Heart left ventricle (tissue), 13 donors: ENCODE measurements around the gene DDX11.

Source experiments
- POLR2A ChIP-seq, 2 donors: fragments of 450-650 bp; IDR thresholded peaks; one replicate each; pipeline ENCODE4 v1.6.1; 2017; ENCODE audit warnings: antibody characterized with exemption in 2 of 2, mild to moderate bottlenecking in 2 of 2, moderate library complexity in 2 of 2
- TF ChIP-seq, protein P1 (sequence below), 12 donors: fragments of 200-600 bp; sonication (generic) in 4 of 12; IDR thresholded peaks; one replicate each; pipeline versions ENCODE4 v1.5.0 to v1.8.0; 2018 to 2022; ENCODE audit warnings: antibody characterized with exemption in 12 of 12, mild to moderate bottlenecking in 5 of 12
- donor health status: ischemic (EF 13 %, LVEDD 7.1; RV severe dilation, severe dysfunction).
- donor health status: DM: no; HTN: yes; CAD: no.
- donor health status: DM: no; HTN: no; CAD: no.
- donor health status: ischemic (EF 25% LVEDD 6.9; RV normal size, moderate dysfunction).
- donor health status: ischemic (EF 25% LVEDD 5.7; RV mildly dilated, moderate dysfunction).
- donor health status: ischemic (EF 35%, LVEDD 5.7; RV mildly dilated, moderate dysfunction).
- donor health status: nonischemic (EF 11% LVEDD 7.7; RV severe dilation, severe dysfunction).
- donor health status: DM: yes; HTN: yes; CAD: no.
- donor health status: PGD.
- donor health status: ischemic (EF 29% LVEDD 5.4; RV normal size, mild dysfunction).
- donor health status: nonischemic (EF 23%, LVEDD 6.1; RV moderate dilation, normal function).

DNA sequence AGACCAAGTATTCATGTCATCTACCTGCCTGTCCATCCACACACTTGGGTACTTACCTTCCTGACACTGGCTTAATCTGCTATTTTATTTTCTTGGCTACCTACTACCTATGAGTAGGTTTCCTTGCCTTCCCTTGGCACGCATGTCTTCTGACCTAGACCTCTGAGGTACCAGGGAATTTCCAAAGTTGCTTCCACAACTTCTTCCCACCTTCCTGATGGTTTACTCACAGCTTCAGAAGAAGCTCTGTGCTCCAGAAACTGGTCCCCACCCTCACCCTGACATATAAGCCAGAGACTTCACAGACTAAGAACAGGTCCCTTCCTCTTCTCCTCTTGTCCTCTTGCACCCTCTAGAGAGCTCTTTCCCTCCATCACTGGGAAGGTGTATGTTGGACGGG, 35.7 kb upstream of the DDX11 start:
- TF ChIP-seq, protein P1, sequence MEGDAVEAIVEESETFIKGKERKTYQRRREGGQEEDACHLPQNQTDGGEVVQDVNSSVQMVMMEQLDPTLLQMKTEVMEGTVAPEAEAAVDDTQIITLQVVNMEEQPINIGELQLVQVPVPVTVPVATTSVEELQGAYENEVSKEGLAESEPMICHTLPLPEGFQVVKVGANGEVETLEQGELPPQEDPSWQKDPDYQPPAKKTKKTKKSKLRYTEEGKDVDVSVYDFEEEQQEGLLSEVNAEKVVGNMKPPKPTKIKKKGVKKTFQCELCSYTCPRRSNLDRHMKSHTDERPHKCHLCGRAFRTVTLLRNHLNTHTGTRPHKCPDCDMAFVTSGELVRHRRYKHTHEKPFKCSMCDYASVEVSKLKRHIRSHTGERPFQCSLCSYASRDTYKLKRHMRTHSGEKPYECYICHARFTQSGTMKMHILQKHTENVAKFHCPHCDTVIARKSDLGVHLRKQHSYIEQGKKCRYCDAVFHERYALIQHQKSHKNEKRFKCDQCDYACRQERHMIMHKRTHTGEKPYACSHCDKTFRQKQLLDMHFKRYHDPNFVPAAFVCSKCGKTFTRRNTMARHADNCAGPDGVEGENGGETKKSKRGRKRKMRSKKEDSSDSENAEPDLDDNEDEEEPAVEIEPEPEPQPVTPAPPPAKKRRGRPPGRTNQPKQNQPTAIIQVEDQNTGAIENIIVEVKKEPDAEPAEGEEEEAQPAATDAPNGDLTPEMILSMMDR (IDR thresholded peaks at IDR 0.05), result no peak
- no peak for TF ChIP-seq POLR2A (IDR thresholded peaks at IDR 0.05)
